Measurements from ENCODE around the gene TINAG.

DNA sequence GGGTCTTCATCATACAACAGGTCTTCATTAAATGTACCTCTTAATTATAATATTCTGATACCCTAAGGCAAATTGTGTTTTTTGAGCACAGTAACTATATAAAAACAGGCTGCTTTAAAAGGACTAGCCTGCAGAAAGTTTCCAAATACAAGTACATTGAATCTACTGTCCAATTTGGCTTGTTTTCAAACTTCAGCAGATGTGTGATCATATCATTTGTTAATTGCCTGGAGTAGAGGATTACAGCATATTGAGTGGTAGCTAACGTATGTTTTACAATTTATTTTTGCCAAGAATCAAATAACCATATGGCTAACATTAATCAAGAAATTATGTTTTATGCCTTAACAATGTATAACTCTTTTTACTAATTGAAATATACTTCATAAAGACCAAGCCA lies 12.6 kb downstream of the TINAG start:
- TF ChIP-seq CTCF (IDR thresholded peaks at IDR 0.05; ENCODE audit: insufficient read depth, low read length, poor library complexity, severe bottlenecking) (no peak), EZH2phosphoT487 (conservative IDR thresholded peaks at IDR 0.05; ENCODE audit: low read length) (no peak)
